Measurements from ENCODE around the gene RNPEPL1. TPM values are rescaled to one million over a fixed set of nuclear protein-coding genes. Genes with fewer than 3 reads are reported as not detected.

Gene RNPEPL1
- total RNA-seq, 4 donors from 2014 or later, result 57.3 to 135 (median 70.2) TPM

DNA sequence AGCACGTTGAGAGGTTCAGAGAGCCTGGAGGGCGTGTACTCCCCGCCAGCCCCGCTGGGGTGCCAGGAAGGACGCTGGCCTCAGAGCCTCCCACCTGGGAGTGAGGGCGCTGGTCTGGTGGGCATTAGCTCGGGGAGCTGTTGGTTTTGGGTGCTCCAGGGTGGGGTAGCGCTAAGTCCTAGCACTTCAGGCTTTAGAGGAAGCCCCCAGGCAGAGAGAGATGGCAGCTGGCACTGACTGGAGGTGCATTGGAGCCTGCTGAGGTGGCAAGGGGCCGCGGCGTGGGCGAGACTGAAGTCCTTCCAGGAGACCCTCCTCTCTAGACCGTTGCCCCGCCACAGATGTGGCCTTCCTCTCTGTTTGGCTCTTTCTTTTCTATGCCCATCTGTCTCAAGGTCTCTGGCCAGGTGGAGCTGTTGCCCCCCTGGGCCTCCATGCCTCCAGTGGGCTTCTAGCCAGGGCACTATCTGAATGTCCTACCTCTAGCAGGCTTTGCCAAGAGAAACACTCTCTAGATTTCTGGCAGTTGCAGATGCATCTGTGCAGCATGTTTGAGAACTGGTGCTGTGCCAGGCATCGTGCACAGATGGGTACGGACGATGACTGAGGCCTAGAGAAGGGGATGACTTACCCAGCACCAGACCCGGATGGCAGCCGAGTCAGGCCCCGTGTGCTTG, 24.9 kb downstream of the RNPEPL1 start:
- Histone ChIP-seq H3K36me3 (peaks cover 17 to 91% (median 69%) of the 10 kb centered on the region in 4 donors), H3K9me3 (no peaks in the 10 kb centered on the region), H3K27ac (replicated peaks in 1 of 4) (no peak overlapping the region), H3K4me1 (peaks cover 28 to 56% (median 48%) of the 10 kb centered on the region in 4 donors), H3K27me3 (no peaks in the 10 kb centered on the region), H3K4me3 (no peak overlapping the region)
- 81% methylated on average over 20 of the region's 20 CpGs for whole genome bisulfite sequencing
- no peak for DNase-seq (ENCODE audit: extremely low spot score)
- TF ChIP-seq EP300 (IDR thresholded peaks at IDR 0.05), result no peak
- intact Hi-C loops (cut with DNase I), result loop anchor here (5.0 kb wide), 1 partner anchor 36 kb away; the partner anchor contains the start of gene ANKMY1

DNA sequence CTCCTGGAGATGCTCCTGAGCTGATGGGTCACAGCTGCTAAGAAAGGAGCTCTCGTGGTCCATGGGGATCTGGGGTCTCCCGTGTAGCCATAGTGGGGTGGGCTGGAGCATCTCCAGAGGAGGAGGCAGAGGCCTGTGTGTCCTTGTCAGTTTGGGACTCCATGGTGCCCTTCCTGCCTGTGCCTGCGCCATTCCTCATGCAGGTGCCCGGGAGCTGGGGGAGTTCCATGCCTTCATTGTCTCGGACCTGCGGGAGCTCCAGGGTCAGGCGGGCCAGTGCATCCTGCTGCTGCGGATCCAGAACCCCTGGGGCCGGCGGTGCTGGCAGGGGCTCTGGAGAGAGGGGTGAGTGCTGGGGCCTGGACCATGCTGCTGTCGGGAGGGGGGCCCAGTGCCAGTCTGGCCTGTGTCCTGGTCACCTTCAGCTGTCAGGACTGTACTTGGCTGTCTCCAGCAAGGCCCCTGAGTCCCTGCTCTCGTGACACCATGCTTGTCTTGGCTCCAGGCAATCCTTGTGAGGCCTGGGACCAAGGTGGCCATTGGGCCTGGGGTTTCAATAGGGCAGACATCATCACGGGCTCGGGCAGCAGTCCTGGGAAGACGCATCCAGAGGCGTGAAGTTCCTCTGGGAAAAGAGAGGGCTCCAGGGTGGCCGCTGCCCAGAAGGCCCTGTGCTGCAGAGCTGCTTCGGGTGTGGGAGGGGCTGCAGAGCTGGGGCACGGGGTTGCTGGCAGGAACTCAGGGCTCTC, 25.6 kb downstream of the RNPEPL1 start:
- whole genome bisulfite sequencing, result 72% methylated on average over 6 of the region's 19 CpGs
- Histone ChIP-seq H3K4me3 (no peak overlapping the region), H3K4me1 (peaks cover 21 to 49% (median 42%) of the 10 kb centered on the region in 4 donors), H3K9me3 (no peaks in the 10 kb centered on the region), H3K36me3 (peaks cover 24 to 98% (median 77%) of the 10 kb centered on the region in 4 donors), H3K27me3 (no peaks in the 10 kb centered on the region), H3K27ac (replicated peaks in 1 of 4) (no peak overlapping the region)
- TF ChIP-seq EP300 (IDR thresholded peaks at IDR 0.05), result no peak
- TF ChIP-seq POLR2A (IDR thresholded peaks at IDR 0.05; ENCODE audit: low read depth), result no peak
- no peak for TF ChIP-seq POLR2AphosphoS5 (IDR thresholded peaks at IDR 0.05)
- TF ChIP-seq, protein P1, sequence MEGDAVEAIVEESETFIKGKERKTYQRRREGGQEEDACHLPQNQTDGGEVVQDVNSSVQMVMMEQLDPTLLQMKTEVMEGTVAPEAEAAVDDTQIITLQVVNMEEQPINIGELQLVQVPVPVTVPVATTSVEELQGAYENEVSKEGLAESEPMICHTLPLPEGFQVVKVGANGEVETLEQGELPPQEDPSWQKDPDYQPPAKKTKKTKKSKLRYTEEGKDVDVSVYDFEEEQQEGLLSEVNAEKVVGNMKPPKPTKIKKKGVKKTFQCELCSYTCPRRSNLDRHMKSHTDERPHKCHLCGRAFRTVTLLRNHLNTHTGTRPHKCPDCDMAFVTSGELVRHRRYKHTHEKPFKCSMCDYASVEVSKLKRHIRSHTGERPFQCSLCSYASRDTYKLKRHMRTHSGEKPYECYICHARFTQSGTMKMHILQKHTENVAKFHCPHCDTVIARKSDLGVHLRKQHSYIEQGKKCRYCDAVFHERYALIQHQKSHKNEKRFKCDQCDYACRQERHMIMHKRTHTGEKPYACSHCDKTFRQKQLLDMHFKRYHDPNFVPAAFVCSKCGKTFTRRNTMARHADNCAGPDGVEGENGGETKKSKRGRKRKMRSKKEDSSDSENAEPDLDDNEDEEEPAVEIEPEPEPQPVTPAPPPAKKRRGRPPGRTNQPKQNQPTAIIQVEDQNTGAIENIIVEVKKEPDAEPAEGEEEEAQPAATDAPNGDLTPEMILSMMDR (IDR thresholded peaks at IDR 0.05), result no peak
- intact Hi-C loops (cut with DNase I), result loop anchor here (5.0 kb wide), 1 partner anchor 37 kb away; the partner anchor contains the start of gene ANKMY1
- DNase-seq (ENCODE audit: extremely low spot score), result no peak

DNA sequence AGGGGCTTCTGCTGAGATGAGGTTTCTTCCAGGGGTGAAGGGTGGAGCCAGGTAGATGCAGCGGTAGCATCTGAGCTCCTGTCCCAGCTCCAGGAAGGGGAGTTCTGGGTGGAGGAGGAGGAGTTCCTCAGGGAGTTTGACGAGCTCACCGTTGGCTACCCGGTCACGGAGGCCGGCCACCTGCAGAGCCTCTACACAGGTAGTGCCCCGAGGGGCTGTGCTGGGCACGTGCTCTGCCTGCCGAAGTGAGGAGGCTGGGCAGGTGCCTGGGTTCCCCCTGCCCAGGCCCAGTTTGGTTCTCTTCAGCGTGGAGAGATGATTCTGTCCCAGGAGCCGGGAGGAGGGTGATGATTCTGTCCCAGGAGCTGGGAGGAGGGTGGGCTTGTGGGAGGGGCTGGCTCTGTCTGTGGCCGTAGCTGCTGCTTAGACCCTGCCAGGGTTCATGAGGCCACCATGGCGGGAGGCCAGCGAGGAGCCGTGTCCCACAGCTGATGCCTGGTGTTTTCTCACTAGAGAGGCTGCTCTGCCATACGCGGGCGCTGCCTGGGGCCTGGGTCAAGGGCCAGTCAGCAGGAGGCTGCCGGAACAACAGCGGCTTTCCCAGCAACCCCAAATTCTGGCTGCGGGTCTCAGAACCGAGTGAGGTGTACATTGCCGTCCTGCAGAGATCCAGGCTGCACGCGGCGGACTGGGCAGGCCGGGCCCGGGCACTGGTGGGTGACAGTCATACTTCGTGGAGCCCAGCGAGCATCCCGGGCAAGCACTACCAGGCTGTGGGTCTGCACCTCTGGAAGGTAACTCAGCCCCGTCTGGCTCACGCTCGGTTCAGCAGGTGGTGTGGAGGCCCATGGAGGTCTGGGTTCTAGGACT, 26.5 kb downstream of the RNPEPL1 start:
- Histone ChIP-seq H3K4me3 (no peak overlapping the region), H3K27me3 (no peaks in the 10 kb centered on the region), H3K27ac (replicated peaks in 1 of 4) (no peak overlapping the region), H3K9me3 (no peaks in the 10 kb centered on the region), H3K4me1 (peaks cover 21 to 44% (median 39%) of the 10 kb centered on the region in 4 donors), H3K36me3 (peaks cover 25 to 100% (median 77%) of the 10 kb centered on the region in 4 donors)
- 88% methylated on average over 12 of the region's 34 CpGs for WGBS
- DNase-seq (ENCODE audit: extremely low spot score), result no peak
- TF ChIP-seq POLR2A (IDR thresholded peaks at IDR 0.05; ENCODE audit: low read depth) (no peak), EP300 (IDR thresholded peaks at IDR 0.05) (no peak), POLR2AphosphoS5 (IDR thresholded peaks at IDR 0.05) (no peak)
- TF ChIP-seq, protein P1 (IDR thresholded peaks at IDR 0.05), result no peak
- intact Hi-C loops (cut with DNase I), result loop anchor here (5.0 kb wide), 1 partner anchor 37 kb away; the partner anchor contains the start of gene ANKMY1

DNA sequence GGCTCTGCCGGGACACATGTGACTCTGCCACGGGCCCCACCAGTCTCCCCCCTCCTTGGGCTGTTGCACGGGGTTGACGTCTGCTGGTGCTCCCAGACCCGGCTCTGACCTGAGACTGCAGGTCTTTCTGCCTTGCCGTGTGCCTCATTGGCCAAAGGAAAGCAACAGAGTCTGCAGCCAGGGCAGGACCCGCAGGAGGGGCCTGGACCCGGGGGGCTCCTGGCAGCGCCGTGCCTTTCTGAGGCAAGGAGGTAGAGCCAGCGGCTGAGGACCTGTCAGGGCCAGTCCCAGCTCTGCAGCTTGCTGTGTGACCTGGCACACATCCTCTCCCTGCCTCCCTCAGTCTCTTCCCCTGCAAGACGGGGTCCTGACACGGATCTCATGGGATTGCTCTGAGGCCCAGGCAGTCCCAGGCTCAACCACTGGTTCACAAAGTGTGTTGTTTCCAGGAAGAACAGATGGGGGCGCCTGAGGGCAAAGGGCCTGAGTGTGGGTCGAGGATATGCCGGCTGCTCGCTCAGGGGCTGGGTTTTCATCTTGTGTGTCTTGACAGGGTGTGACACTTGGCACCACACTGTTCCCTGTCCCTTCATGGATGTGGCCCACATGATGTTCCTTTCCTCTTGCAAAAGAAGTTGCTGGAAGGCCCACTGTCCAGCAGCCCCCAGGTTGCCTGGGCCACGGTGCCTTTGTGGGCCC, 27.2 kb downstream of the RNPEPL1 start:
- Histone ChIP-seq H3K27me3 (no peaks in the 10 kb centered on the region), H3K9me3 (no peaks in the 10 kb centered on the region), H3K36me3 (peaks cover 21 to 100% (median 73%) of the 10 kb centered on the region in 4 donors), H3K4me3 (no peak overlapping the region), H3K4me1 (peaks cover 21 to 44% (median 38%) of the 10 kb centered on the region in 4 donors), H3K27ac (replicated peaks in 1 of 4) (peak overlapping the region in 2 of 4 donors; percentile 19 to 21)
- intact Hi-C loops (cut with DNase I), result no loop called here
- WGBS, result 70% methylated on average over 13 of the region's 18 CpGs
- TF ChIP-seq POLR2AphosphoS5 (IDR thresholded peaks at IDR 0.05) (no peak), POLR2A (IDR thresholded peaks at IDR 0.05; ENCODE audit: low read depth) (no peak), EP300 (IDR thresholded peaks at IDR 0.05) (no peak)
- TF ChIP-seq, protein P1 (IDR thresholded peaks at IDR 0.05), result peak in 1 of 3 experiments; percentile 10
- DNase-seq (ENCODE audit: extremely low spot score), result no peak
